DOHH2 (cell line): ENCODE measurements around the gene RRM1.

Source experiments
- H3F3A ChIP-seq: fragments of 200-600 bp; sonication (generic), shearing (Covaris generic); 2 replicates; pipeline ENCODE4 v1.6.0; 2016; ENCODE audit warnings: antibody characterized with exemption, mild to moderate bottlenecking; ENCODE audit not compliant: control insufficient read depth, insufficient read depth
- H3K27ac ChIP-seq: fragments of 200-600 bp; sonication (generic); 2 replicates; pipeline ENCODE4 v1.5.1; 2014; ENCODE audit warnings: low read depth, mild to moderate bottlenecking, low read length, moderate library complexity
- H3K27me3 ChIP-seq: fragments of 200-600 bp; sonication (generic); 2 replicates; pipeline ENCODE4 v1.6.1; 2014; ENCODE audit warnings: mild to moderate bottlenecking, low read length, mixed read lengths; ENCODE audit not compliant: control insufficient read depth
- H3K36me3 ChIP-seq: fragments of 200-600 bp; sonication (generic); 2 replicates; pipeline ENCODE4 v1.6.1; 2014; ENCODE audit warnings: mild to moderate bottlenecking, low read length, moderate library complexity, mixed read lengths; ENCODE audit not compliant: control insufficient read depth
- H3K4me1 ChIP-seq: fragments of 200-600 bp; sonication (generic); 2 replicates; pipeline ENCODE4 v1.6.1; 2014; ENCODE audit warnings: mild to moderate bottlenecking, low read length, mixed read lengths; ENCODE audit not compliant: control insufficient read depth
- H3K4me2 ChIP-seq: fragments of 200-600 bp; sonication (generic); 2 replicates; pipeline ENCODE4 v1.6.0; 2014; ENCODE audit warnings: mild to moderate bottlenecking, low read length, moderate library complexity
- H3K4me3 ChIP-seq: fragments of 200-600 bp; sonication (generic); 2 replicates; pipeline ENCODE4 v1.5.1; 2014; ENCODE audit warnings: mild to moderate bottlenecking, low read length, mixed read lengths
- H3K79me2 ChIP-seq: fragments of 200-600 bp; sonication (generic); 2 replicates; pipeline ENCODE4 v1.6.1; 2014; ENCODE audit warnings: mild to moderate bottlenecking, low read length, mixed read lengths; ENCODE audit not compliant: control insufficient read depth
- H3K9me2 ChIP-seq: fragments of 200-600 bp; sonication (generic); replicated peaks from 2 replicates; pipeline ENCODE4 v1.6.1; 2014; ENCODE audit warnings: mild to moderate bottlenecking, low read length, mixed read lengths; ENCODE audit not compliant: control insufficient read depth
- H3K9me3 ChIP-seq: fragments of 200-600 bp; sonication (generic); 2 replicates; pipeline ENCODE4 v1.6.1; 2014; ENCODE audit warnings: antibody characterized with exemption, low read length, mixed read lengths; ENCODE audit not compliant: control insufficient read depth, insufficient read depth
- H4K20me1 ChIP-seq: fragments of 200-600 bp; sonication (generic); 2 replicates; pipeline ENCODE4 v1.6.0; 2014; ENCODE audit warnings: low read depth, mild to moderate bottlenecking, antibody characterized with exemption, low read length, moderate library complexity; ENCODE audit not compliant: control insufficient read depth, insufficient read depth
- EZH2phosphoT487 ChIP-seq: fragments of 200-600 bp; sonication (generic); IDR thresholded peaks from 2 replicates; pipeline ENCODE4 v1.6.1; 2017; ENCODE audit warnings: borderline replicate concordance, mild to moderate bottlenecking, antibody characterized with exemption, low read length, moderate library complexity, mixed read lengths
- TF ChIP-seq, protein P1 (sequence below): fragments of 200-600 bp; sonication (generic); IDR thresholded peaks from one replicate; pipeline ENCODE4 v1.5.1; 2014; ENCODE audit warnings: antibody characterized with exemption, mild to moderate bottlenecking, low read depth, low read length; ENCODE audit not compliant: poor library complexity, severe bottlenecking

The RRM1 gene

DNA sequence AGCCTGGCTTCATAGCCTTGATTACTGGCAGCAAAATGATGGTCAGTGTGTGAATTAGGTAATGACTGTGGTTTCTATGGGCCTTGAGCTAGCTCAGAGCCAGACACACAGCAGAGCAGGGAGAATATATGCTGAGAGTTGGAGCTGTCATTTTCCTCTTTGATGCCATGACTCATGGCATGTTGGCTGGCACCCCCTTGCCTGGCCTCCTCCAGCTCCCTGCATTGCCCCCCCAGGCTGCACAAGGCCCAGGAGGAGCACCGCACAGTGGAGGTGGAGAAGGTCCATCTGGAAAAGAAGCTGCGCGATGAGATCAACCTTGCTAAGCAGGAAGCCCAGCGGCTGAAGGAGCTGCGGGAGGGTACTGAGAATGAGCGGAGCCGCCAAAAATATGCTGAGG, 20.3 kb upstream of the RRM1 start:
- no peaks in the 10 kb centered on the region for H3K36me3 ChIP-seq
- no peaks in the 10 kb centered on the region for H3K9me3 ChIP-seq
- H3K27me3 ChIP-seq, result no peaks in the 10 kb centered on the region
- H3K9me2 ChIP-seq, result no peaks in the 10 kb centered on the region
- H4K20me1 ChIP-seq, result no peaks in the 10 kb centered on the region
- 0 out of 2 replicates have a peak, but pooled peaks cover 3% of the 10 kb centered on the region for H3K4me1 ChIP-seq
- no peaks in the 10 kb centered on the region; the same call in 1 of the 2 replicates for H3F3A ChIP-seq
- TF ChIP-seq EZH2phosphoT487, result no peak
- TF ChIP-seq, protein P1, sequence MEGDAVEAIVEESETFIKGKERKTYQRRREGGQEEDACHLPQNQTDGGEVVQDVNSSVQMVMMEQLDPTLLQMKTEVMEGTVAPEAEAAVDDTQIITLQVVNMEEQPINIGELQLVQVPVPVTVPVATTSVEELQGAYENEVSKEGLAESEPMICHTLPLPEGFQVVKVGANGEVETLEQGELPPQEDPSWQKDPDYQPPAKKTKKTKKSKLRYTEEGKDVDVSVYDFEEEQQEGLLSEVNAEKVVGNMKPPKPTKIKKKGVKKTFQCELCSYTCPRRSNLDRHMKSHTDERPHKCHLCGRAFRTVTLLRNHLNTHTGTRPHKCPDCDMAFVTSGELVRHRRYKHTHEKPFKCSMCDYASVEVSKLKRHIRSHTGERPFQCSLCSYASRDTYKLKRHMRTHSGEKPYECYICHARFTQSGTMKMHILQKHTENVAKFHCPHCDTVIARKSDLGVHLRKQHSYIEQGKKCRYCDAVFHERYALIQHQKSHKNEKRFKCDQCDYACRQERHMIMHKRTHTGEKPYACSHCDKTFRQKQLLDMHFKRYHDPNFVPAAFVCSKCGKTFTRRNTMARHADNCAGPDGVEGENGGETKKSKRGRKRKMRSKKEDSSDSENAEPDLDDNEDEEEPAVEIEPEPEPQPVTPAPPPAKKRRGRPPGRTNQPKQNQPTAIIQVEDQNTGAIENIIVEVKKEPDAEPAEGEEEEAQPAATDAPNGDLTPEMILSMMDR, result no peak
- no peaks in the 10 kb centered on the region for H3K79me2 ChIP-seq
- no peak overlapping the region for H3K4me3 ChIP-seq
- no peak overlapping the region for H3K4me2 ChIP-seq
- no peak overlapping the region for H3K27ac ChIP-seq

GRCh38 chr11:4076774-4077173, 17.8 kb upstream of the RRM1 start:
- Histone ChIP-seq H3K4me1 (0 out of 2 replicates have a peak, but pooled peaks cover 3% of the 10 kb centered on the region), H3K79me2 (no peaks in the 10 kb centered on the region), H3K4me3 (no peak overlapping the region), H4K20me1 (no peaks in the 10 kb centered on the region), H3K9me3 (no peaks in the 10 kb centered on the region), H3K27ac (no peak overlapping the region), H3K9me2 (no peaks in the 10 kb centered on the region), H3K4me2 (no peak overlapping the region), H3K27me3 (no peaks in the 10 kb centered on the region), H3K36me3 (no peaks in the 10 kb centered on the region), H3F3A (no peaks in the 10 kb centered on the region; the same call in 1 of the 2 replicates)
- TF ChIP-seq EZH2phosphoT487, result no peak
- TF ChIP-seq, protein P1, result no peak

DNA sequence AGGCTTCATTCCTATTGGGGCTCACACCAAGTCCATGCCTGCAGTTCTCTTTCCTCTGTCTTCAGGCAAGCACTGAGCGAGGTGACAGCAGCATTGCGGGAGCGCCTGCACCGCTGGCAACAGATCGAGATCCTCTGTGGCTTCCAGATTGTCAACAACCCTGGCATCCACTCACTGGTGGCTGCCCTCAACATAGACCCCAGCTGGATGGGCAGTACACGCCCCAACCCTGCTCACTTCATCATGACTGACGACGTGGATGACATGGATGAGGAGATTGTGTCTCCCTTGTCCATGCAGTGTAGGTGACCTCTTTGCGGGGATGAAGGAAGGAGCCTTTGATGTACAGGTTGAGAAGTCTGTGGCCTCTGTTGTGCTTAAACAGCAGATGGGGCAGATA, 11.4 kb upstream of the RRM1 start:
- Histone ChIP-seq H3K79me2 (no peaks in the 10 kb centered on the region), H3K4me2 (no peak overlapping the region), H4K20me1 (no peaks in the 10 kb centered on the region), H3K9me3 (no peaks in the 10 kb centered on the region), H3K4me3 (no peak overlapping the region), H3K4me1 (no peaks in the 10 kb centered on the region), H3K27me3 (no peaks in the 10 kb centered on the region), H3K27ac (no peak overlapping the region), H3K36me3 (no peaks in the 10 kb centered on the region), H3F3A (no peaks in the 10 kb centered on the region), H3K9me2 (no peaks in the 10 kb centered on the region)
- TF ChIP-seq, protein P1, result no peak
- TF ChIP-seq EZH2phosphoT487, result no peak
